ENCODE results near the gene CCDC192.

Gene CCDC192

GRCh38 chr5:127912411-127912810, 209.2 kb downstream of the CCDC192 start:
- in situ Hi-C loops (cut with MboI; ENCODE audit: low sequenced_read_pairs): no loop called here

DNA sequence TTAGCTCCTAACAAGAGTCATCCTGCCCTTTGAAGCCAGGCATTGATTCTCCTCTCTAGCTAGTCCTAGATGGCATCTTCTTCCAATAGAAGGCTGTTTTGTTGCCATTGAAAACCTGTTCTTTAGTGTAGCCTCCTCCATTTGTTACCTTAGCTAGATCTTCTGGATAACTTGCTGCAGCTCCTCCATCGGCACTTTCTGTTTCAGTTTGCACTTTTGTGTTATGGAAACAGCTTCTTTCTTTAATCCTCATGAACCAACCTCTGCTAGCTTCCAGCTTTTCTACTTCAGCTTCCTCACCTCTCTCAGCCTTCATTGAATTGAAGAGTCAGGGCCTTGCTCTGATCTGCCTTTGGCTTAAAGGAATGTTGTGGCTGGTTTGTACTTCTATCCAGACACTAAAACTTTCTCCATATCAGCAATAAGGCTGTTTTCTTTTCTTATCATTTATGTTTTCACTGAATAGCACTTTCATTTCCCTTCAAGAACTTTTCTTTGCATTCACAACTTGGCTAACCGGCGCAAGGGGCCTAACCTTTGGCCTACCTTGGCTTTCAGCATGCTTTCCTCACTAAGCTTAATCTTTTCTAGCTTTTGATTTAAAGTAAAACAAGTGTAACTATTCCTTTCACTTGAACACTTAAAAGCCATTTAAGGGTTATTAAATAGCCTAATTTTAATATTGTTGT, 213.8 kb downstream of the CCDC192 start:
- in situ Hi-C loops (cut with MboI; ENCODE audit: low sequenced_read_pairs): no loop called here

GRCh38 chr5:127919006-127919796, 216.0 kb downstream of the CCDC192 start:
- in situ Hi-C loops (cut with MboI; ENCODE audit: low sequenced_read_pairs): no loop called here

GRCh38 chr5:127919818-127920217, 216.6 kb downstream of the CCDC192 start:
- in situ Hi-C loops (cut with MboI; ENCODE audit: low sequenced_read_pairs): no loop called here

DNA sequence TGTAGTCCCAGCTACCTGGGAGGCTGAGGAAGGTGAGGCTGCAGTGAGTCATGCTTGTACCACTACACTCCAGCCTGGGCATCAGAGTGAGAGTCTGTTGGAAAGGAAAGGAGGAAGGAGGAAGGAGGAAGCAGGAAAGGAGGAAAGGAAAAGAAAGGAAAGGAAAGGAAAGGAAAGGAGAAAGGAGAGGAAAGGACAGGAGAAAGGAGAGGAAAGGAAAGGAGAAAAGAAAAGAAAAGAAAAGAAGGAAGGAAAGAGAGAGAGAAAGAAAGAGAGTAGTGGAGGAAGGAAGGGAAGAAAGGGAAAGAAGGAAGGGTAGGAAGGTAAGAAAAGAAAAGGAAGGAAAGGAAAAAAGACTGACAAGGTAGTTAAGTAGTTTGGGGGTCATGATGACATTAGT, 217.7 kb downstream of the CCDC192 start:
- in situ Hi-C loops (cut with MboI; ENCODE audit: low sequenced_read_pairs): no loop called here

- in situ Hi-C loops (cut with MboI; ENCODE audit: low sequenced_read_pairs): no loop called here
These were observed 219.4 kb downstream of the CCDC192 start for GRCh38 chr5:127922603-127923002.

DNA sequence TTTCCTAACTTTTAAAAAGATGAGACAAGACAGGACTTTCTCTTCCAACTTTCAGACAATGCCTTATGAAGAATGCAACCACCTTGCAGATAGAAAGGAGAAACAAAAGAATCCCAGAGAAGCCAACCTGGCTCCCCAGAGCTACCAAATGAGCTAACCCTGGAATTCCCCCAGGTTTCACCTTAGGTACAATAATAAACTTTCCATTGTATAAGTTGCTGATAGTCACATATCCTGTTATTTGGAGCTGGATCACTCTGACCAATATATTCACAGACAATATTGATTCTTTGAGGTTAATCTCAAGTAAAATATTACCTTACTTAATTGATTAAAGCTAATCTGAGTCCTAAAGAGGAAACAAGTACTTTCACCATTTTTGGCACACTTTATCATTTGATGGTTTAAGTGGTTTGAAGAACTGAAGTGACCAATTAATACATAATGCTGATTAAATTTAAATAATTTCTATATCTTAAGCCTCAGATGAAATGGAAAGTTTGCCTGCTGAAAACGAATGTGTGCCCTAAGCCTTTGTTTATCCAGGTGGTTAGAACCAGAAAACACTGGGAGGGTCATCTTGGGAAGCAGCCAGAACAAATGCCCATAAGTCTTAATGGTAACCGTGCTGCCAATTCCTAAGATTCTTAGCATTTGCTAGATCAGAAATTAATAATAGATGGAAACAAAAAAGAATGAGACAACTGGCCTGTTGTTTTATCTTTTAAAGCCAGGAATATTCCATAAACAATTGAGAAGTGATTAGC, 220.8 kb downstream of the CCDC192 start:
- in situ Hi-C loops (cut with MboI; ENCODE audit: low sequenced_read_pairs): no loop called here

DNA sequence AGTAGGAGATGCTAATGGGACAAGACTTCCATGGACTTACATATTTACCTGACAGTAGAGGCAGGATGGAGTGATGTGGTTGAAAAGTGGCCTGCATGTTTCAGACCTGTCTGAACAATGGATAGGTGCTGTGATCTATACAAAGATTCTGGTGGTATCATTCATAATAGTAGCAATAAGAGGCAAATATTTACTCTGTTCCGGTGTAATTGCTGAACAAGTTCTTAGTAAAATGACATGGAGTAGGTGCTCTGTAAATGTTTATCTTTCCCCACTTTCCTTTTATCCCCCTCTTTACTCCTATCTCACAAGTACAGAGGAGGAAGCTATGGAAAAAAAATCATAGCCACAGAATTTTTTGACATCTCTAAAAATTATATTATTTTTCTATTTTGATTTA, 221.4 kb downstream of the CCDC192 start:
- in situ Hi-C loops (cut with MboI; ENCODE audit: low sequenced_read_pairs): no loop called here

DNA sequence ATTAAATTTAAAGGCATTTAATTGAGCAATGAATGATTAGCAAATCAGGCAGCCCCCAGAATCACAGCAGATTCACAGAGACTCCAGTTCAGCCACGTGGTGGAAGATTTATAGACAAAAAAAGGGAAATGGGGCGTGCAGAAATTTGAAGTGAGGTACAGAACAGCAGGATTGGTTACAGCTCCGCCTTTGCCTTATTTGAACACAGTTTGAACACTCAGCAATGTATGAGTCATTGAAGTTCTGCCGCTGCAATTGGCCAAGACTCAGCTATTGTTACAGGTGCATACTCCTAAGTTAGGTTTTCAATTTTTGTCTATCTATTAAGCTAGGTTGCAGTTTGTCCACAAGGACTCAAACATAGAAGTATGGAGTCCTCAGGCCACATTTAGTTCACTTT, 222.7 kb downstream of the CCDC192 start:
- in situ Hi-C loops (cut with MboI; ENCODE audit: low sequenced_read_pairs): no loop called here

DNA sequence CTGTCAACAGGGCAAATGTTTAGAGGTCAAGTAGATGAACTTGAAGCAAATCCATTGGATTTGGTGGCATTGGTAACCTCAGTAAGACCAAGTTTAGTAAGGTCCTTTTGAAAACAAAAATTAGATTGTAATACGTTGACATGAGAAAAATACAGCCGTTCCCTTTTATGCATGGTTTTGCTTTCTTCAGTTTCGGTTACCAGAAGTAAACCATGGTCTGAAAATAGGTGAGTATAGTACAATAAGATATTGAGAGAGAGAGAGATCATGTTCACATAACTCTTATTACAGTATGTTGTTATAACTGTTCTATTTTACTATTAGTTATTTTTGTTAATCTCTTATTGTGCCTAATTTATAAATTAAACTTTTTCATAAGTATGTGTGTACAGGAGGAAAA, 223.8 kb downstream of the CCDC192 start:
- in situ Hi-C loops (cut with MboI; ENCODE audit: low sequenced_read_pairs): no loop called here

GRCh38 chr5:127928053-127928452, 224.9 kb downstream of the CCDC192 start:
- in situ Hi-C loops (cut with MboI; ENCODE audit: low sequenced_read_pairs): no loop called here

DNA sequence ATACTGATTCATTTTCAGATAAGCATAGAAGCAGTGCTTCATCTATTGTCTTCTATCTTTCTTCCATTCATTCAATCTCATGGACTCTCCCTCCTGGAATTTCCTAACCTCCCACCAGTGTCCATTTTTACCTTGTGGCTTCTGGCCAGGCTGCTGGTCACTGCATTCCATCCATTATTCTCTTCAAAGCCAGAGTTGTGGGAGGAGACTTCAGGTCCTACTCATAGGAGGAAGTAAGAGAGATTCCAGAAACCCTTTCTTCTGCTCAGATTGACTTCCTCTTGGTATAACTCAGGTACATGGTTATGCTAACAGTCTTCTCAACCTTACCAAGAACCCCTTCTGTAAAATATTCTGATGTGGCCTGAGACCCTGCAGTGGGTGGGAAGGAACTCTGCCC, 227.1 kb downstream of the CCDC192 start:
- in situ Hi-C loops (cut with MboI; ENCODE audit: low sequenced_read_pairs): no loop called here

DNA sequence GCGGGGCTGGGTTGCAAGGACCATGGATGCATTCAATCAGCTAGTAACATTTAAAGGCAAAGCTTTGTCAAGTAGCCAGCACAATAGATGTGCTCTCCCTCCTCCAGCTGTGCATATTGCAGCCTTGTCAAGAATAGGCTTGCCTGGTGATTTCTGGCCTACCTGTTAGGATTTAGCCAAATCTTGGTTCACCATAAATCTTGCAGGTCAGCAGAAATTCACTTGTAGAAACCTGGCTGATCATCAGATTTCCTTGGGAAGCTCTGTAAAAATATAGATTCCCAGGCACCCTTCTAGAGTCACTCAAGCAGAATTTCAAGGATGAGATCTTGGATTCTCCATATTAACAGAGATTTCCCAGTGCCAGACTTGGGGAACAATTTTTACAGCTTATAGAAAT, 228.2 kb downstream of the CCDC192 start:
- in situ Hi-C loops (cut with MboI; ENCODE audit: low sequenced_read_pairs): no loop called here

DNA sequence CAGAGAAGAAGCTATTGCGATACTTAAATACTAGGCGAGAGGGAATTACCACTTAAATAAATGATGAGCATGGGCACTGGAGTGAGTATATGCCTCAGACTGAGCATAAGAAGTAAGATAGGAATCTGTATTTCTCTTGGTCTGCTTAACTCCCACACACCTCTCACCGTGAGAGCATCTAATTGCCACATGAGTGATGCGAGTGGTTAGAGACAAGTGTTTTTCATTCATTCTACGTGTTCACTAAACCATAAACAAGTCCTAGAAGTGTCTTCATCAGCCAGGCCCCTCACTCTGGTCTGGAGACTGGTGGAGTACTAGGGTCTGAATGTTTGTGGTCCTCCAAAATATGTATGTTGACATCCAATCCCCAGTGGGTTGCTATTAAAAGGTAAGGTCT, 230.2 kb downstream of the CCDC192 start:
- in situ Hi-C loops (cut with MboI; ENCODE audit: low sequenced_read_pairs): no loop called here

DNA sequence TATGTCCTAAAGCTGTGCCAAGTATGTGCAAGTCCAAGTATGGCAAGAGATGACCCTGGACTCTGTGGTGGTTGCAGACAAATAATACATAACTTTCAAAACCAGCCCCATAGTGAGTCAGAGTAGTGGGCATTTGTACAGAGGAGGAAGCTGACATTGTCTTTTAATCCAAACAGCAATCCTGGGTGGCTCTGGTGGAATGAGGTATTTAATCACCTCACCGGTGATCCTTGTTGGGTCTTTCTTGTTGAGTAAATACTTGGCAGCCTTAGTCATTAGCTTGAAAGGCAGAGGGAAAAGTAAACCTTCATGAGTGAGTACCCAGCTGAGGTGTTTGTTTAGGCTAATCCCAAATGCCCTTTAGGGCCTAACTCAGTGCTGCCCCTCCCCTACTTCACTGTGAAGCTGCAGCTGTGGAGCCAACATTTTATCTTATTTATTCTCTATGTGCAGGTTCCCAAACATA, 231.6 kb downstream of the CCDC192 start:
- in situ Hi-C loops (cut with MboI; ENCODE audit: low sequenced_read_pairs): no loop called here

DNA sequence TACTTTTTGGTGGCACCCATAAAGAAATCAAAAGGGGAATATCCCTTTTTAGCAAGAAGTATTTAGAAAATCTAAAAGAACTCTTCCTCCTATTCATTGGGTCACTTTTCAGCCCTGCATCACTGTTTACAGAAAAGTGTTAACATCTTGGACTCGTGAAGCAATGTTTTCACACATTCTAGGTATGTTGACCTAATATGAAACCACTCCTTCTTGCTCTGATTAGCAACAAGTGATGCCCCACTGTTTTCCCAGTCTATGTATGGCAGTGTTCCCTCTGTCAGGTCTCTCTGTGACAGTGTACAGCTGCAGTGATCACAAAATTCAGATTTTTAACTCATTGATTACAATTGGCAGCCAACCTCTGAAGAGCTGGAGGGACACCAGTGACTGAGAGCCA, 232.2 kb downstream of the CCDC192 start:
- in situ Hi-C loops (cut with MboI; ENCODE audit: low sequenced_read_pairs): no loop called here

GRCh38 chr5:127936439-127936972, 233.3 kb downstream of the CCDC192 start:
- in situ Hi-C loops (cut with MboI; ENCODE audit: low sequenced_read_pairs): no loop called here

- in situ Hi-C loops (cut with MboI; ENCODE audit: low sequenced_read_pairs): no loop called here
These were observed 235.6 kb downstream of the CCDC192 start for GRCh38 chr5:127938746-127939145.

- in situ Hi-C loops (cut with MboI; ENCODE audit: low sequenced_read_pairs): no loop called here
These were observed 237.7 kb downstream of the CCDC192 start for GRCh38 chr5:127940854-127941253.

DNA sequence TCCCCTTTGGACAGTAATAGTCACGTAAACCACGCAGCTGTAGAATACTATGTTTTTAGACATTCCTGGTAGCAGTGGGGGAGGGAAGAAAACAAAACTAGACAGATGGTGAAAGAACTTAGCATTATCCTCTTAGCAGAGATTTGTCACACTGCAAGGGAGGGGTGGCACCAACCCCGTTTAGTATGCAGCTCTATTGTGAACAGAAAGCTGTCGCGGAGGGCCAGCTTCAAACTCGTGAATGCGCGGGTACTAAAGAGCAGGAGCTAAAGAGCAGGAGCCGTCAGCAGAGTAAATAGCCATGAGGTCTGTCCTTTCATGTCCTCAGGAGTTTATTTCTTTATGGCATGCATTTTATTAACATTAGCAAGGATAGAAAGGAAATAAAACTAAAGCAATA, 238.5 kb downstream of the CCDC192 start:
- in situ Hi-C loops (cut with MboI; ENCODE audit: low sequenced_read_pairs): no loop called here

All from hTERT RPE-1 (cell line).